ENCODE data around the gene AQP9.

Gene AQP9

DNA sequence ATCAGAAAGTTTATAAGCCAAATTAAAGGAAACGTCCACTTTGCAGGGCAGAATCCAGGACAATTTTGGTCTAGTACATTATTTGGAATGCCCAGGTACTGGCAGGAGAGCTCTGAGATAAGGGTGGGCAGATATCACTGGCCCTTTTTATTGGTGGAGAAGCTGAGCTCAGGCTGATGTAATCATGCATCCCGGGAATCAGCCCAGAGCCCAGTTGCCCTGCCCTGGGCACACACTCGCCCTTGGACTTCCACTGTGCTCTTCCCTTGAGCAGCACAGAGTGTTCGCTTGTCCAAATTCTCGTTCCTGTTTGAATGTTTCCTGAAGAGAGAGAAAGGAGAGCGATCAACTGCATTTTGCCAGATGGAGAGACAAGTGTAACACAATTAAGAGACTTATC is 3.7 kb downstream of the AQP9 start:
- DNase-seq = no peak

DNA sequence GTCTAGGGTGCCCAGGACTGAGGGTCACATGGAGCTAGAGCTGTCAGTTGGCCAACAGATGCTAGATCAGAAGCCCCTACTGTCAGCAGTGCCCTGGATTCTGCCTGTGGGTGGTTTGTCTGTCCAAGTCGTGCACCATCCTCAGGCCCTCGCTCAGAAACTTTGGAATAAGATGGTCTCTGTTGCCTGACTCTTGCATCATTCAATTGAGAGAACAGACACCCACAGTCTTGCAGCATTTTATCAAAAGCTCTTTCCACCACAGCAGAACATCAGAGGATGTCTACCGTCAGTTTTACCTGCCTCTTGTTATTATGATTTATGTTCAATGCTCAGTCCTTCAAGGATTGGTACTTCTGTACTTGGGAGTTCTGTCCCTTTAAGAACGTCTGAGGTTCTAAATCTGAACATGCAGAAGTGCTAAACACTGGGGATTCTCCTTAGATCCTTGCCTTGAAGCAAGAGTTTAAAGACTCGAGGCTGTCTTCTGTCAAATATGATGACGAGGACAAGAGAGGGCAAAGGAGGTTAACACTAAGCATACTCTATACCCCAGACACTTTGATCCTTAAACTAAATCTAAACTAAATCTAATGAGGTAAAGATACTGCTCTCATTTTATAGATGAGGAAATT is 4.8 kb downstream of the AQP9 start:
- DNase-seq = no peak

DNA sequence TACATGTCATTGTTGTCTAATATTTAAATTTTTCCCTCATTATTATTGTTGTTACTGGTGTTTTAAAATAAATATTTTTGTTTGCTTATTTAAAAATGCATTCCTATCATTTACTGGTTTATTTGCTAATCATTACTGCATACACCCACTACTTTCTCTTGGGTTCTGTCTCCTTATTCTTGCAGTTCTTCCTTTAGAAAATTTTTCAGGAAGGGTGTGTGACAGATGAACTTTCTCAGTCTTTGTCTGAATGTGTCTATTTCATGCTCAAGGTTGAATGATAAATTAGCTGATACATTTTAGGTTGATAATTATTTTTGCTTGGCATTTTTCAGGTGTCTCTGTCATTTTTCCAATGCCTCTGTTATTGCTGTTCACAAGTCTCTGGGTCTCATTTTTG is 7.4 kb downstream of the AQP9 start:
- no peak for DNase-seq

DNA sequence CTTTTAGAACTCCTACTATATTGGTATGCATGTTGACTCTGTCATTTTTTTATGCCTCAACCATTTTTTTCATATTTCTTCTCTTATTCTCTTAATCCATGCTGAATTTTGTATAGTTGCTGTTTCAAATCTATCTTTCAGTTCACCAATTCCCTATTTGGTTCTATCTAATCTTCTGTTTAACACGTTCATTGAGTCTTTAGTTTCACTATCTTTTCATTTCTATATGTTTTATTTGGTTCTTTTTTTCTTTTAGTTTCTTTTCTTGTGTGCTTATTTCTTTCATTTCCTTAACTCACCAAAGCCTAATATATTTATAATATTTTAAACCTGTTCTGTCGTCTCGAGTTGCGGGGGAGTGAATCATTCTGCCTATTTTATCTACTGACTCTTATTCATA is 8.0 kb downstream of the AQP9 start:
- no peak for DNase-seq

DNA sequence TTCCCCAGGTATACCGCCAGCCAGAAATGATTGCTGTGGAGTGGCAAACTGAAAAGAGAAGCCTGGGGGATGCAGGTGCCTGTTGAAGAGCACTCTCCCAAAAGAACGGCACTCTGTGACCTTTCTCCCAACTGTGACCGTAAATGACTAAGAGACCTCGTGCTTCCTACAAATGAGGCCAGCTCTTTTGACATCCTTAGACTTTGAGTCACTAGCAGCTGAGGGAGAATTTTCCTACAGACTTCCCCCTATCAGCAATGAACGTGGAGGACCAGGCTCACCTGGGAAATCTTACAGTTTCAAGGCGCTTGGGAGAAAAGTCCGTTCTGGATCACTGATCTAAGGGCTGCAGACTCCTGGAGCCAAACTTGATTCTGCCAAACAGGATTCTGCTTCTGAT is 8.6 kb downstream of the AQP9 start:
- DNase-seq = no peak

DNA sequence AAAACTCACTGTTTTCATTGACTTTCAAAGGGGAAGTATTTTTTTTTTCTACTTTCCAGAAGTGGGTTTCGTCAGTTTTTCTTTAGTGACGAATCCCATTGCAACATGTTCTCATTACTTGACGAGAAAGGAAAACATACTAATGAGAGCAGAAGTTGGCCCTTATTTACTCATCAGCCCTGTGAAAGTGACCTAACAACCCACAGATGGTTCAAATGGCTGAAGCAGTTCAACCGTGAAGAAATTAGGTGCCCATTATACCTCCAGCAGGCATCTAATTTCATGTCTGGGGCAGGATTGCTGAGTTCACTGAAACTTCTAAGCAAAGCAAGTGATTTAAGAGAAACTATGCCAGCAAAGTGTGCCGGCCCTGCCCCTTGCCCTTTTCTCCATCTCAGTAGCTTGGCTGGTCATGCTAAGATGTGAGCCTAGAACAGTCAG is 9.0 kb downstream of the AQP9 start:
- DNase-seq = no peak

DNA sequence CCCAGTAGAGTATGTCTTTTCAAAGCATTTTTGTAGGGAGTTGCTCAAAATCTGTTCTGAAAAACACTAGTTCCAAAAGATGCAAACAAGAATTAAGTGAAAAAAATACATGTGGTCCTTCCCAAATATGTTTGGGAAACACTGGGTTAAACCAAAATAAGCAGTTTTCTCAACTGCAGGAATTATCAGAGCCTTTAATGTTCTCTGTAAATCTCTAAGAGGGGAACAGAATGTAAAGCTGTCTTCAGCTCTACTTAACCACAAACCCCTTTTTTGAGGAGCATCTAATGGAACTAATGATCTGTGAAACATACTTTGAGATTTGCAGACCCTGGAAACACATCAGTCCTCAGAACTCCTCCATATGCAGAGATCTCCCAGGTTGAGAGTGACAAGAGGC is 9.9 kb downstream of the AQP9 start:
- no peak for DNase-seq

DNA sequence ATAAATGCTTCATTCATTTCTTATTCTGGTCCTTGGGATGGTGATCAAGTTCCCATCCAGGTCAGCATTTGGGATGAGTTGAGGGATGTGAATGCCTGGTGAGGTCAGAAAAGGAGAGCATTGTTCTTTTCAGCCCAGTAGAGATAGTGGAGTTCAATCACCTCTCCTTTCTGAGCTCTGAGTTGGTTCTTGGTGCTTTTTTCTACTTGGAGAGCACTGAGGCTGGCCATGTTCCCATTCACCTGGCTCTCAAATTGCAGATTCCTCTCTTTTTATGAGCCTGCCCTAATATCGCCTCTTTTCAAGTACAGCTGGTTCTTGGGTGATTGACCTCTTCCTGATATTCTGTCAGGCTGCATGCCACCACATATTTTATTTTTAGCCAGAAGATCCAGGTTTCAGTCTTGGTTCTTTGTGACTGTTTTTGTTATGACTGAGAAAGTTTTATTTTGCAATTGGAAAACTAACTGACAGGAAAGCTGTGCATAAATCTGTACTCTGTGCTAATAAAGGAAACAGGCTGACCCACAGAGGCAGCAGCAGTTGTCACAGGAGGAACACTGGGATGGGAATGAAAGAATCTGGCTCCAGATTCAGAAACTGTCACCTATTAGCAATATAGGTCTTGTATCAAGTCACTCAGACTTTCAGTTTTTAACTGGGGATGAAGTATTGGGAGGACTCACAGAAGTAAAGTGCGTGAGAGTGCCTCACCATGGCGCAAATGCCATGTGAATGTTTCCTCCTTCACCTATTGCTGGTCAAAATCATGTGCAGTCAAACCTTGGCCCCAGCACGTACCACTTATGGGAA is 10.7 kb downstream of the AQP9 start:
- DNase-seq = no peak

DNA sequence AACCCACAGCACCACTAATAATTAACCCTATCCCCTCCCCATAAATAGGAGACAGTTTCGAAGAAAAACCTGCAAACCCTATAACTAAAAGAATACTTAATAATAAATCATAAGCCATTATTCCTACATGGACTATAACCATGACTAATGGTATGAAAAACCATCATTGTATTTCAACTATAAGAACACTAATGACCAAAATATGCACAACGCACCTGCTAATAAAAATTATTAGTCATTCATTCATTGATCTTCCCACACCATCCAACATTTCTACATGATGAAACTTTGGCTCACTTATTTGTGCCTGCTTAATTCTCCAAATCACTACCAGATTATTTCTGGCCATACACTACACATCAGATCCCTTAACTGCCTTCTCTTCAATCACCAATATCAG is 16.6 kb downstream of the AQP9 start:
- no peak for DNase-seq

DNA sequence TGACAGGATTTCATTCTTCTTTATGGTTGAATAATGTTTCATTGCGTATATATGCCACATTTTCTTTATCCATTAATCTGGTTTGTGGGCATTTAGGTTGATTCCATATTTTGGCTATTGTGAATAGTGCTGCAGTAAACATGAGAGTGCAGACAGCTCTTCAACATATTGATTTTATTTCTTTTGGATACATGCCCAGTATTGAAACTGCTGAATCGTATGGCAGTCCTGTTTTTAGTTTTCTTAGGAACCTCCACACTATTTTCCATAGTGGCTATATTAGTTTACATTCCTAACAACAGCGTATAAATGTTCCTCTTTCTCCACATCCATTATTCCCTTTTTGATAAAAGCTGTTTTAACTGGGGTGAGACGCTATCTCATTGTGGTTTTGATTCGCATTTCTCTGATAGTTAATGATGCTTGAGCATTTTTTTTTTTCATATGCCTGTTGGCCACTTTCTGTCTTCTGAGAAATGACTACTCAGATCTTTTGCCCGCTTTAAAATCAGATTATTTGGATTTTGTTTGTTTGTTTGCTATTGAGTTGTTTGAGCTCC is 21.7 kb downstream of the AQP9 start:
- DNase-seq = no peak

DNA sequence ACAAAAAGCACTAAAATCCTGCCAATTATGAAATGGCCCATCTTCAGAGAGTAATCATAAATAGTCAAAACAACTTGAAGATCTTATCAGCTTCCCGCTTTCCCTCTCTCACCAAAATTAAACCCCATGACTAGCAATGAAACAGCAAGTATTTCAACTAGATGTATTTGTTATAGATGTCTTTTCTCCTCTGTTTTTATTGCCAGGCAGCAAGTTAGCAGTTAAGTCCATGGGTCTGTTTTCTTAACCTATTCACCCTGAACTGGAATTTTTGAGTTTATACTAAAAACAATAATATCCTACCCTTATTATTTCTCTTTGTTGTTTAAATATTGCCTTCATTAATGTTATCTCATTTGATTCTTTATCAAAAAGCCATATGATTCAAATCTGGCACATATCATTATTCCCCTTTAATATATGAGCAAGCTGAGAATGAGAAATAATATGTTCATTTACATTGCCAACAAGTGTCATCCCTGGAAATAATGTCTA is 23.3 kb downstream of the AQP9 start:
- no peak for DNase-seq

DNA sequence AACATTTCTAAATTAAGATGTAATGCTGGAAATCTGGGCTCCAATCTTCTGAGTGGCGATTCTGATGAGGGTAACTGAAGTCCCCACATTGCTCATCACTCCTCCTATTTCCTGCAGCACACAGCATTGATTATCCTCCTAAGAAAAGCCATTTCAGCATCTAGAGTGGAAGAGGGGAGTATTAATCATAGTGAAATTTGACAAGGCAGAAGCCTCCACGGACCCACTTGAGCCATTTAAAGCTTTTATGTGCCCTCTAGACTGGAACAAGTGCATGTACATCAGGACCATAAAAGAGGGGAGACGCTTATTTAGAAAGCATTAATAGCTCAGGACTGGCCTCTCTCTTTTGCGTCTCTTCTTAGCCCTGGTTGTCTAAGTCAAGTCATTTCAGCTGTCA is 25.8 kb downstream of the AQP9 start:
- DNase-seq = no peak

DNA sequence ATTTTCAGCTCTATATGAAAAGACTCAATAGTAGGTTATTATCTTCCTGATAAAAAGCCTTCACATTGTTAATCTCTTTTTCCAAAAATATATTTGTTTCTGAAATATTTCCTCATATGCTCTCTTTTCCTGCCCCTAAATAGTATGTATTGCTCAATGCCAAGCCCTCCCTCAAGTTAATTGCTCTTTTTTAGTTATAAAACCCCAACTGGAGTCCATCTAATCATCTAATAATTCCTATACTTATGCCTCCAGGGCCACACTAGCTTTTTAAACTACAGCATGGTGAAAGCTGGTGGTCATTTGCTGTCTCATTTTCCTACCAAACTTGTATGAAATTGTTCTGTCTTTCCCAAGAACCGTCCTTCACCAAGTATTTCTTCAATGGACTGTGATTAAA is 26.7 kb downstream of the AQP9 start:
- DNase-seq = no peak

DNA sequence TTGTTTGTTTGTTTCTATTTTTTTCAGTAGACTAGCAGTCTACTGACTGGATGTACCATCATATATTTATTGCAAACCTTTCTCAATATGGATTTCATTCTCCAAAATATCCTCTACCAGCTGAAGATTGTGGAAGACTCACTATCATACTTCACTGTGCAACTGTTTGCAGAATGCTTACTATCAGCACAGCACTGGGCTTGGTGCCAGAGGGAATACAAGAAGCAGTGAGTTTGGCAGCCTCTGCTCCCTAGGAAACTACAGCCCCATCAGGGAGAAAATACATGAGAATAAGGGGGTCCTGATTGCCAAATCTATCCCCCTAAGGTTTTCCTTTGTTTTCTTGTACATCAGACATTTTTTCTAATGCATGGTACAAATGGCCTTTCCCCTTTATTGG is 27.5 kb downstream of the AQP9 start:
- DNase-seq = no peak

DNA sequence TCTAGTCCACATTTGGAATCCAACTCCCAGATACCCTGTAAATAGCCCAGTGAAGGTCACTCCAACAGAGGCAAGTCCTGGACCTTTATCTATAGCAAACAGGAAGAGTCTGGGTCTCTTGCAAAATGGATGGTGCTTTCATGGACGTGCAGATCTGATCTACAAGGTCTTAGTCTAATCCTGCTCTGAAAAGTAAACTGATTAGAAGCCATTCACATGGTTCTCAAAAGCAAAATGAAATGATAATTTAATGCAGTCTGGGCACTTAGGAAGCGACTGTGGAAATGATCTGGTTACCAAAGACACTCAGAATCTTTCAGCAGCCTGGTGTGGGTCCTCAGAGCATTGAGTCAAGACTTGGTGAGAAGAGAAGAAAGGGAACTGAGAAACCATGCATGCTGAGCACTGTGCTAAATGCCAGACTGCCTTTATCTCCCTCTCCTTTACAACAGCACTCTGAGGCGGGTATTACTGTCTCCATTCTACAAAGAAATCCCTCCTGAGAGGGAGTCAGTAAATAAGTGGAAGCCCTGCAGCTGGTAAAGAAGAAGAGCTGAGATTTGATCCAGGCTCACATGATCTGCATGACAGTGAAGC is 29.0 kb downstream of the AQP9 start:
- DNase-seq = no peak

DNA sequence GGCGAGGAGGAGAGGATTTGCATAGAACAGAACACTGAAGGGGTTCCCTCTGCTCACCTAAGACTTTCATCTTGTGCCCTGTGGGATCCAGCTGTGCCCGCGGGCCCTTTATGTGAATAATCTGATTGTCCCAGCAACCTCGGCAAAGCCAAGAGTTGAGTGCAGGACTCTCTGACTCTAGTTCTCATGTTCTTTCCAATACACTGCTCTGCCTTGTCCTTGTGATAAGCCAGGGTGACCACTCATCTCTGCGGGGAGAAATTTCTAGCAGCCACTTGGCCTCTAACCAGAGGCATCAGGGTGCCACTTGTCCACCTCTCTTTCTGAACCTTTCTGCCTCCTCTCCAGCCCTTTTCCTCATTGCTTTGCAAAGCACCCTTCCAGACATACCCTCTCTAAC is 31.8 kb downstream of the AQP9 start:
- DNase-seq = no peak

DNA sequence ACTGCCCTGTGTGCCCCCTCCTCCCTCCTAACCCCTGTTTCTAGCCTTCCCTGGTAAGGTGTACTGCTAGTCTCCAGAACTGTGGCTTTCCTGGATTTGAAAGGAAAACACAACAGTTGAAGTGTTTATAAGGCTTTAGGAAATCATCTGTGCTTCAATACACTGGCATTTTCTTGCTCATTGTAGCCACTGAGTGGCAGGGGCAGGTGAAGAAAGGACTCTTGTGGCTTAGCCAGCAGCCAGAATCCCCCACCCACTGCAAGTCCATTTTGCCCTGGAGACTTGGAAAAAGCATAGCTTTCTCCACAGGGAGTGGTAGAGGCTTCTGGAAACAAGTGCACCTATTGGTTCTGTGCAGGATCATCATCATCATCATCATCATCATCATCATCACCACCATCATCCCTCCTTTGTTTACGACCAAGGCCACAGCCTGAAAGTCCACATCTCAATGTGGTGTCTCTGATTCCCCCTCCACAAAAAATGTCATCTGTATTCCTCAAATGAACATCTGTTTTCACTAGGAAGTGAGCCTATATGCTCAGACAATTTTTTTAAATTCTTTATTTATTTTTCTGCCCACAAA is 33.4 kb downstream of the AQP9 start:
- no peak for DNase-seq

DNA sequence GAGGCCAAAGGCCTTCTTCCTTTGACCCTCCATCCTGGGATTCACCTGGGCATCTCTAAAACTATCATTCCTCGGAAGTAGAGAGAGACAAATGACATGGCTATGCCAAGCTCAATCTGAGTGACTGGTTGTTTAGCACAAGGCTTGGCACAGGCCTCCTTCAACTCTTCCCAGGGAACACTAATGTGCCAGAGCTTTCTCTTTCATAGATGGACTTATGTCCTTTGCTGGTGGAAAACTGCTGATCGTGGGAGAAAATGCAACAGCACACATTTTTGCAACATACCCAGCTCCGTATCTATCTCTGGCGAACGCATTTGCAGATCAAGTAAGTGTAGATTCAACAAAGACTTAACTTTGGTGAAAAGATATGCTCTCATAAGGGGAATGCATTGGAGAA is 36.5 kb downstream of the AQP9 start:
- no peak for DNase-seq

DNA sequence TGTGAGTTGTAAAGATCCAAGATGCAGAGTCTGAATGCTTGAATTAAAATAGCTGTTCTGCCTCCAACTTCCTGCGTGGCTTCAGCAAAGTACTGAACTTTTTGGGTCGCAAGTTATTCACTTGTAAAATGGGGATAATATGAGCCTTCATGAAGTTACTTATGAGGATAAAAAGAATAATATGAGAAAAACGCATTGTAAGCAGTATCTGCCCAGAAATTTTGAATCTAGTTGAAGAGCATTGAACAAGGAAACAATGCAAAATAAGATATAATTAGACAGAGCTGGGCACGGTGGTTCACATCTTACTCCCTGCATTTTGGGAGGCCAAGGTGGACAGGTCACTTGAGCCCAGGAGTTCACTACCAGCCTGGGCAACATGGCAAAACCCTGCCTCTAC is 37.8 kb downstream of the AQP9 start:
- DNase-seq = no peak

DNA sequence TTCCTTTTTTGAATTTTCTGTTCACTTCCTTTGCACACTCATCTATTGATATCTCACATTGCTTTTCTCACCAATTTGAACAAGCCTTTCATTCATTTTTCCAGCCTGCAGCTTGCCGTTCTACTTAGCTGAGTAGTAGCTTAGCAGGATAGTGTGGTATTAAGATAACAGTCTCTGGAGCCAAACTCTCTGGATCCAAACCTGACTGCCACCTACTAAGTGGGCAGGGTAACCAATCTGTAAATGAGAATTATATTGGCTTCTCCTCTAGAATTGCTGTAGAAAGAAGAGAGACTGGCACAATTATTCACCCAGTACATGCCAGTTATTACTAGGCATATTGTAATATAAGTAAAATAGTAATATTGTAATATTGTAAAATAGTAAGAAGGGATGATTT is 40.5 kb downstream of the AQP9 start:
- no peak for DNase-seq

DNA sequence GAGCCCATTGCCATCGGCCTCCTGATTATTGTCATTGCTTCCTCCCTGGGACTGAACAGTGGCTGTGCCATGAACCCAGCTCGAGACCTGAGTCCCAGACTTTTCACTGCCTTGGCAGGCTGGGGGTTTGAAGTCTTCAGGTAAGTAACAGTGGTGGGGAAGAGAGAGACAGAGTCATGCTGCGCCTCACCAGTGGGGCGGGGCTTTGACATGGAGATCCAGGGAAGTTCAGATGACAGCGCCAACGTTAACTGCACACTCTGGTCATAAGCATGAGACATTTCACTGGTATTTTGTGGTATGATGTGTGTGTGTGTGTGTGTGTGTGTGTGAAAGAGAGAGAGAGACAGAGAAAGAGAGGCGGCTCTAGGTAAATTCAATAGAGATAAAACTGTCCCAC is 41.0 kb downstream of the AQP9 start:
- DNase-seq = no peak

DNA sequence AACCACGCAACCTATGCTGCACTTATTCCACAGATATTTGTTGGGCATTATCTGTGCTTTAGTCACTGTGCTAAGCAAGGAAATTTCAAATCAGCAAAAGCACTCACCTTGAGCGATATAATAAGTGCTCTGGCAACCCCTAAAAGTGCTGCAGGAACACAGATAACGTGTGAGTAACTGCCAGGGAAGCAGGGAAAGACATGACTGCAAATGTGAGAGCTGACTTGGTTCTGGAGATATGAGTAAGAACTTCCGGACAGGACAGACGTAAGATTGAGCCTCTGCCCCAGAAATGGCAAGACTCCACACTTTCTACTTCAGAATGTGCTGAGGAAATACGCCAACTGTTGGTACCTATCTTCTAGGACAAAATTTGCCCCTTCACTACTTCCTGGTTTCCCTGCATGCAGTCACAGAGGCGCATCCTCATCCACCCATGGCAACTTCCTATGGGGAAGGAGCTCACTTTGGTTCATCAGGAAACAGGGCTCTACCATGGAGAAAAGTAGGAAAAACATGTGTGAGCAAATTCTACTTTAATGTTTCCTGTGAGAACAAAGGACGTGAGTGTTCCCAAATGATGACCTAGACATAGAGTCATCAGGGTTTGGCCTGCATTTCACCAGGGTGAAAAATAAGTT is 41.7 kb downstream of the AQP9 start:
- no peak for DNase-seq

Measured in activated T-cell treated with anti-CD3 and anti-CD28 coated beads, Interleukin-2, amount 50 U/mL, for 1 hour (primary cell).